H9 (cell line): ENCODE results near the gene FADD. TPM values are rescaled to one million over a fixed set of nuclear protein-coding genes. Genes with fewer than 3 reads are reported as not detected.
"Not testable (repeated sequence)": the region's sequence is repeated elsewhere in the genome, so short reads cannot be mapped to it uniquely, and the experiment has no call there.

Source experiments
- DNase-seq: peaks from one replicate; pipeline ENCODE4 v3.0.0-alpha.2; 2017
- H2AFZ ChIP-seq: one replicate; pipeline ENCODE4 v1.6.1; 2013; ENCODE audit warnings: mild to moderate bottlenecking, low read length, control low read depth, moderate library complexity
- H2AK5ac ChIP-seq: 2 replicates; pipeline ENCODE4 v1.6.1; 2013; ENCODE audit warnings: low read length, control low read depth, mixed read lengths; ENCODE audit not compliant: insufficient read length
- H2BK120ac ChIP-seq: one replicate; pipeline ENCODE4 v1.6.1; 2013; ENCODE audit warnings: low read depth, mild to moderate bottlenecking, low read length, control low read depth, inconsistent platforms; ENCODE audit not compliant: poor library complexity, severe bottlenecking
- H2BK12ac ChIP-seq: 2 replicates; pipeline ENCODE4 v1.6.1; 2013; ENCODE audit warnings: low read length, control low read depth, mixed read lengths, low read depth; ENCODE audit not compliant: insufficient read length
- H2BK15ac ChIP-seq: 2 replicates; pipeline ENCODE4 v1.6.1; 2013; ENCODE audit warnings: low read depth, low read length, control low read depth
- H2BK20ac ChIP-seq: one replicate; pipeline ENCODE4 v1.6.1; 2013; ENCODE audit warnings: low read depth, mild to moderate bottlenecking, low read length, control low read depth, inconsistent platforms; ENCODE audit not compliant: poor library complexity, severe bottlenecking
- H2BK5ac ChIP-seq: 2 replicates; pipeline ENCODE4 v1.6.1; 2013; ENCODE audit warnings: low read length, control low read depth, mixed read lengths; ENCODE audit not compliant: insufficient read length
- H3K14ac ChIP-seq: 2 replicates; pipeline ENCODE4 v1.6.1; 2013; ENCODE audit warnings: low read length, control low read depth; ENCODE audit not compliant: insufficient read depth
- H3K18ac ChIP-seq: 2 replicates; pipeline ENCODE4 v1.6.1; 2013; ENCODE audit warnings: low read depth, mild to moderate bottlenecking, mixed read lengths, low read length, control low read depth; ENCODE audit not compliant: insufficient read length
- H3K23ac ChIP-seq: 2 replicates; pipeline ENCODE4 v1.6.1; 2013; ENCODE audit warnings: low read length, control low read depth, mixed read lengths, low read depth; ENCODE audit not compliant: insufficient read length
- H3K23me2 ChIP-seq: 2 replicates; pipeline ENCODE4 v1.6.1; 2013; ENCODE audit warnings: low read depth, mild to moderate bottlenecking, mixed read lengths, low read length, control low read depth; ENCODE audit not compliant: insufficient read length, poor library complexity, severe bottlenecking
- H3K27ac ChIP-seq: 2 replicates; pipeline ENCODE4 v1.5.1; 2013; ENCODE audit warnings: low read length, control low read depth, mixed read lengths, low read depth; ENCODE audit not compliant: insufficient read length
- H3K27me3 ChIP-seq: 2 replicates; pipeline ENCODE4 v1.6.1; 2013; ENCODE audit warnings: low read length, control low read depth, inconsistent platforms; ENCODE audit not compliant: insufficient read depth
- H3K4ac ChIP-seq: 2 replicates; pipeline ENCODE4 v1.6.1; 2013; ENCODE audit warnings: low read depth, mild to moderate bottlenecking, control low read depth, inconsistent platforms, low read length, moderate library complexity
- H3K4me1 ChIP-seq: 2 replicates; pipeline ENCODE4 v1.6.1; 2013; ENCODE audit warnings: low read length, control low read depth, inconsistent platforms; ENCODE audit not compliant: insufficient read depth
- H3K4me2 ChIP-seq: 2 replicates; pipeline ENCODE4 v1.6.1; 2013; ENCODE audit warnings: low read length, control low read depth, mixed read lengths; ENCODE audit not compliant: insufficient read length, insufficient read depth
- H3K56ac ChIP-seq: 2 replicates; pipeline ENCODE4 v1.6.1; 2013; ENCODE audit warnings: low read depth, mild to moderate bottlenecking, mixed read lengths, low read length, control low read depth; ENCODE audit not compliant: insufficient read length
- H3K79me1 ChIP-seq: 2 replicates; pipeline ENCODE4 v1.6.1; 2013; ENCODE audit warnings: low read depth, mild to moderate bottlenecking, moderate library complexity, low read length, control low read depth, inconsistent platforms; ENCODE audit not compliant: insufficient read depth, poor library complexity, severe bottlenecking
- H3K79me2 ChIP-seq: 2 replicates; pipeline ENCODE4 v1.6.1; 2013; ENCODE audit warnings: low read length, control low read depth, inconsistent platforms; ENCODE audit not compliant: insufficient read depth
- H3K9ac ChIP-seq: 2 replicates; pipeline ENCODE4 v1.6.1; 2013; ENCODE audit warnings: low read length, control low read depth, mixed read lengths; ENCODE audit not compliant: insufficient read length; ENCODE audit errors: extremely low read depth
- H3K9me3 ChIP-seq: one replicate; pipeline ENCODE4 v1.6.1; 2013; ENCODE audit warnings: low read depth, low read length, inconsistent platforms; ENCODE audit not compliant: control insufficient read depth
- H3T11ph ChIP-seq: one replicate; pipeline ENCODE4 v1.6.1; 2013; ENCODE audit warnings: mild to moderate bottlenecking, low read length, control low read depth, inconsistent platforms
- H4K20me1 ChIP-seq: one replicate; pipeline ENCODE4 v1.6.1; 2013; ENCODE audit not compliant: control insufficient read depth, insufficient read length, insufficient read depth
- H4K5ac ChIP-seq: 2 replicates; pipeline ENCODE4 v1.6.1; 2013; ENCODE audit warnings: low read depth, mild to moderate bottlenecking, mixed read lengths, low read length, control low read depth; ENCODE audit not compliant: insufficient read length
- H4K8ac ChIP-seq: replicated peaks from 2 replicates; pipeline ENCODE4 v1.6.1; 2013; ENCODE audit warnings: low read length, control low read depth, mixed read lengths, low read depth; ENCODE audit not compliant: insufficient read length
- H4K91ac ChIP-seq: 2 replicates; pipeline ENCODE4 v1.6.1; 2013; ENCODE audit warnings: low read depth, mild to moderate bottlenecking, moderate library complexity, mixed read lengths, low read length, control low read depth; ENCODE audit not compliant: insufficient read length
- H3K27ac Mint-ChIP-seq, 3 experiments: 2 replicates in 2 of 3; 3 replicates in 1 of 3; pipeline ENCODE4 v1.8.0; 2020 to 2021; ENCODE audit warnings: mixed read lengths in 3 of 3, mild to moderate bottlenecking in 1 of 3, moderate library complexity in 1 of 3
- H3K27me3 Mint-ChIP-seq: 2 replicates; pipeline ENCODE4 v1.8.0; 2021; ENCODE audit warnings: low read depth, mild to moderate bottlenecking, moderate library complexity, mixed read lengths
- H3K36me3 Mint-ChIP-seq, 3 experiments: 2 replicates in 2 of 3; 3 replicates in 1 of 3; pipeline ENCODE4 v1.8.0; 2020 to 2021; ENCODE audit warnings: low read depth in 3 of 3, mixed read lengths in 3 of 3; ENCODE audit not compliant: insufficient read depth in 1 of 3
- H3K4me1 Mint-ChIP-seq, 2 experiments: 2 replicates each; pipeline ENCODE4 v1.8.0; 2020; ENCODE audit warnings: mixed read lengths in 2 of 2
- H3K4me3 Mint-ChIP-seq, 2 experiments: 2 replicates in 1 of 2; 3 replicates in 1 of 2; pipeline ENCODE4 v1.8.0; 2020 to 2021; ENCODE audit warnings: mild to moderate bottlenecking in 2 of 2, mixed read lengths in 2 of 2, moderate library complexity in 1 of 2
- H3K9me3 Mint-ChIP-seq, 2 experiments: 2 replicates in 1 of 2; 3 replicates in 1 of 2; pipeline ENCODE4 v1.8.0; 2020; ENCODE audit warnings: mild to moderate bottlenecking in 2 of 2, mixed read lengths in 2 of 2, moderate library complexity in 1 of 2
- WGBS: extraction: QIAGEN DNeasy Blood & Tissue Kit; methylation state at CpG from one replicate; pipeline ENCODE4 v1.1.7; 2013; ENCODE audit warnings: missing lambda C conversion rate, low lambda C conversion rate, mixed read lengths; ENCODE audit not compliant: insufficient read length; ENCODE audit errors: extremely low coverage; 5-methylcytosine and 5-hydroxymethylcytosine counted together
- total RNA-seq: library from RNA; stranded (reverse); gene quantifications from 2 replicates; pipeline ENCODE4 v1.2.1, GENCODE V29; 2021
- TF ChIP-seq, protein P1 (sequence below): fragments of 200-600 bp; sonication (generic); conservative IDR thresholded peaks from 3 replicates; pipeline ENCODE4 v1.8.0; 2021; ENCODE audit warnings: antibody characterized with exemption, mild to moderate bottlenecking

The FADD gene
- total RNA-seq, 1 experiment from 2014 or later = 51.1 TPM

DNA sequence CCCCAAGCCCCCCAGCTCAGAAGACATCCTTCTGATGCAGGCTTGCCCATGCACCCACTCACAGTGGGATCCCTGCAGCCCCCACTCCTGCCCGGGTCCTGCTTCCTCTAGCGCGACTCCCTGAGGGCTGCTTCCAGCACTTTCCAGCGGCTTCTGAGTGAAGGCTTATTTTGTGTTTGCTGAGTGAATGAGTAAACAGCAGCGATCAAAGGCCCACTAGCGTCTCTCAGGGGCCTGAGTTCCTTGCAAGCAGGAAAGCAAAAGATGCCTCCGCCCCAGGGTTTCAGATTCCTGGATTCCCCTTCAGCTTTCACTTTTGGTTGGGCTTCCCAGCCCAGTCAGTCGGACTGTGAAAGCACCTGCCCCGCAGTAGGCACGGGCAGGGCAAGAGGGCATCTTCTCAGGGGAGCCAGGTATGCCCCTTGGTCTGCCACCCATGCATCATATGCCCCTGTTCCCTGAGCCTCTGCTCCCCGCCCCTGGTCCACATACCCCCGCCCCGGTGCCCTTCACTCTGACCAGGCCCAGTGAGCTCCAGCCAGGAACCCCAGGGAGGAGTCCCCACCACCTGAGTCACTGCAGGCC, 9.2 kb downstream of the FADD start:
- Histone ChIP-seq H3K14ac (no peak overlapping the region), H2BK12ac (peak overlapping the region; percentile 25), H3T11ph (no peak overlapping the region), H3K79me1 (no peaks in the 10 kb centered on the region), H3K9me3 (no peaks in the 10 kb centered on the region), H3K23me2 (no peaks in the 10 kb centered on the region), H2BK15ac (no peak overlapping the region), H4K20me1 (no peaks in the 10 kb centered on the region), H2BK5ac (no peak overlapping the region), H3K4ac (no peak overlapping the region), H2BK20ac (no peak overlapping the region), H2AFZ (no peak overlapping the region), H3K18ac (no peak overlapping the region), H2BK120ac (no peak overlapping the region), H4K91ac (no peak overlapping the region), H3K4me2 (no peak overlapping the region), H4K5ac (no peak overlapping the region), H2AK5ac (no peak overlapping the region), H3K79me2 (no peaks in the 10 kb centered on the region), H3K27me3 (no peaks in the 10 kb centered on the region), H3K56ac (no peak overlapping the region), H3K27ac (no peak overlapping the region), H4K8ac (no peak overlapping the region), H3K23ac (no peak overlapping the region), H3K9ac (no peak overlapping the region), H3K4me1 (peaks cover 3% of the 10 kb centered on the region; the same call in 1 of the 2 replicates)
- Mint-ChIP-seq H3K36me3 (peaks cover 6 to 23% (median 22%) of the 10 kb centered on the region in 3 experiments; a peak in 6 of 7 replicates), H3K4me3 (no peak overlapping the region), H3K27ac (peak overlapping the region; percentile 31 to 81 (median 38); a peak in 4 of 7 replicates), H3K9me3 (no peaks in the 10 kb centered on the region), H3K4me1 (peaks cover 26 to 29% of the 10 kb centered on the region in 2 experiments), H3K27me3 (no peaks in the 10 kb centered on the region)
- TF ChIP-seq, protein P1, sequence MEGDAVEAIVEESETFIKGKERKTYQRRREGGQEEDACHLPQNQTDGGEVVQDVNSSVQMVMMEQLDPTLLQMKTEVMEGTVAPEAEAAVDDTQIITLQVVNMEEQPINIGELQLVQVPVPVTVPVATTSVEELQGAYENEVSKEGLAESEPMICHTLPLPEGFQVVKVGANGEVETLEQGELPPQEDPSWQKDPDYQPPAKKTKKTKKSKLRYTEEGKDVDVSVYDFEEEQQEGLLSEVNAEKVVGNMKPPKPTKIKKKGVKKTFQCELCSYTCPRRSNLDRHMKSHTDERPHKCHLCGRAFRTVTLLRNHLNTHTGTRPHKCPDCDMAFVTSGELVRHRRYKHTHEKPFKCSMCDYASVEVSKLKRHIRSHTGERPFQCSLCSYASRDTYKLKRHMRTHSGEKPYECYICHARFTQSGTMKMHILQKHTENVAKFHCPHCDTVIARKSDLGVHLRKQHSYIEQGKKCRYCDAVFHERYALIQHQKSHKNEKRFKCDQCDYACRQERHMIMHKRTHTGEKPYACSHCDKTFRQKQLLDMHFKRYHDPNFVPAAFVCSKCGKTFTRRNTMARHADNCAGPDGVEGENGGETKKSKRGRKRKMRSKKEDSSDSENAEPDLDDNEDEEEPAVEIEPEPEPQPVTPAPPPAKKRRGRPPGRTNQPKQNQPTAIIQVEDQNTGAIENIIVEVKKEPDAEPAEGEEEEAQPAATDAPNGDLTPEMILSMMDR = no peak
- WGBS = no CpG with 5 or more reads among the region's 13 CpGs
- DNase-seq = peak; percentile 65

DNA sequence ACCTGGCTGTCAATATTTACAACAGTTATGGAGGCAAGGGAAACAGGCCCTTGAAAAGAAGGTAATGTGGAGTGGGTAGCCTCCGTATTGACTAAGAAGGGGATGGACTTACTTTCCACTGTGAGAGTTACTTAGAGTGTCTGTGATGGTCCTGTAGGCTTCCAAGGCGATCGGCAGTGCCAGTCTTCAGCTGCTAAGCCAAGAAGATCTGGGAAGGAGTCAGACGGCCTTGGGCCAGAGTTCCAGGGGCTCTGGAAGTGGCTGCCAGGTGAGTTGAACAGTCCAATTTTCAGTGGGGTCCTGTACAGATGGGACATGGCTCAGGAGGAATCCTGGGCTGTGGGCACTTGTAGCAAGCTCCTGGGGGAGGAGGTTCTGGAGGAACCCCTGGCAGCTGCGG, 14.3 kb downstream of the FADD start:
- H3K79me2 ChIP-seq, H3K56ac ChIP-seq, H2BK120ac ChIP-seq, H3K79me1 ChIP-seq, H3K23me2 ChIP-seq, H3K4ac ChIP-seq, H3K27ac ChIP-seq, H3K27ac Mint-ChIP-seq, H3K23ac ChIP-seq, H2BK20ac ChIP-seq, H3K9me3 ChIP-seq, H3K14ac ChIP-seq, H2BK12ac ChIP-seq, H3K27me3 Mint-ChIP-seq, H2AK5ac ChIP-seq, H4K20me1 ChIP-seq, H4K91ac ChIP-seq, H2AFZ ChIP-seq, H3K4me2 ChIP-seq, H3K9ac ChIP-seq, H3K4me3 Mint-ChIP-seq, H3T11ph ChIP-seq, H2BK5ac ChIP-seq, H4K5ac ChIP-seq, H3K4me1 ChIP-seq, H3K18ac ChIP-seq, DNase-seq, H2BK15ac ChIP-seq, H3K27me3 ChIP-seq, H4K8ac ChIP-seq: not testable (repeated sequence)
- Mint-ChIP-seq H3K4me1 (peaks cover 35 to 39% of the 10 kb centered on the region in 2 experiments), H3K9me3 (peaks cover 17 to 22% of the 10 kb centered on the region in 2 experiments), H3K36me3 (peaks cover 0 to 13% (median 8%) of the 10 kb centered on the region in 3 experiments; a peak in 5 of 7 replicates)
- WGBS = no CpG with 5 or more reads among the region's 5 CpGs
